Measurements from ENCODE around the gene REPS2.

- TF ChIP-seq POLR2A (IDR thresholded peaks at IDR 0.05) (no peak), CTCF (IDR thresholded peaks at IDR 0.05) (no peak)
Observed at GRCh38 chrX:16971694-16972093, 25.2 kb downstream of the REPS2 start.

All from body of pancreas (tissue), 4 donors.